Smooth muscle cell of the pulmonary artery (primary cell): ENCODE results near the gene EDA. TPM values are rescaled to one million over a fixed set of nuclear protein-coding genes. Genes with fewer than 3 reads are reported as not detected.

ENCODE experiments used
- total RNA-seq: library from RNA; depleted of rRNA; stranded (reverse); fragments of >200 nt; gene quantifications from 2 replicates; pipeline ENCODE4 v1.2.3, GENCODE V29; 2014

Gene EDA
- total RNA-seq, result 0.30 and 1.8 TPM in 2 replicates

GRCh38 chrX:69615779-69616456 lies at the start of gene EDA:
Gene EDA, plus strand, starts transcription at chrX:69616113.

GRCh38 chrX:70049925-70050324 lies 434.0 kb downstream of the EDA start, which contains the start of gene AWAT2:
Gene AWAT2, minus strand, starts transcription at chrX:70049938. Its CDS starts 6 bp downstream, at chrX:70049932.

GRCh38 chrX:70062076-70062475 lies 446.2 kb downstream of the EDA start, which contains the start of gene OTUD6A:
Gene OTUD6A, plus strand, starts transcription at chrX:70062457. Its CDS starts 68 bp downstream, at chrX:70062525.

Other genes starting within 250 kb of the EDA start
- gene NALF2, start 111.8 kb upstream of the EDA start, total RNA-seq, result not detected in 2 replicates